HG03135 (cell line): ENCODE results near the gene RCSD1.
"Not testable (repeated sequence)": the region's sequence is repeated elsewhere in the genome, so short reads cannot be mapped to it uniquely, and the experiment has no call there.

Experiments
- ATAC-seq: cut with Tn5 transposase; IDR thresholded peaks from one replicate; pipeline ENCODE4 v1.9.1; 2021; ENCODE audit warnings: mild to moderate bottlenecking, moderate library complexity; ENCODE audit not compliant: unreplicated experiment

The RCSD1 gene

GRCh38 chr1:167710836-167711235 lies 80.8 kb downstream of the RCSD1 start:
- ATAC-seq = no peak

- no peak for ATAC-seq
Measured at GRCh38 chr1:167711797-167712196, 81.8 kb downstream of the RCSD1 start.

GRCh38 chr1:167713330-167714081 lies 83.5 kb downstream of the RCSD1 start:
- ATAC-seq = no peak

GRCh38 chr1:167714098-167714438 lies 84.0 kb downstream of the RCSD1 start:
- no peak for ATAC-seq

- ATAC-seq = peak; percentile 53
Measured at GRCh38 chr1:167714439-167715156, 84.6 kb downstream of the RCSD1 start.

GRCh38 chr1:167715157-167715999 lies 85.3 kb downstream of the RCSD1 start:
- ATAC-seq = peak; percentile 50

- ATAC-seq = no peak
Measured at GRCh38 chr1:167716000-167716271, 85.9 kb downstream of the RCSD1 start.

GRCh38 chr1:167717351-167717750 lies 87.3 kb downstream of the RCSD1 start:
- ATAC-seq = no peak

- ATAC-seq = no peak
Measured at GRCh38 chr1:167718914-167719691, 89.1 kb downstream of the RCSD1 start.

- not testable (repeated sequence) for ATAC-seq
Measured at GRCh38 chr1:167719715-167720421, 89.8 kb downstream of the RCSD1 start.

GRCh38 chr1:167720965-167721616 lies 91.1 kb downstream of the RCSD1 start:
- ATAC-seq = no peak

GRCh38 chr1:167721617-167722151 lies 91.7 kb downstream of the RCSD1 start, which contains the start of gene MPZL1:
Gene MPZL1 (plus strand): TSS chr1:167721982. CDS start chr1:167722152, 170 bp downstream.
- ATAC-seq = peak; percentile 90

GRCh38 chr1:167722152-167722869 lies 92.3 kb downstream of the RCSD1 start:
- peak; percentile 43 for ATAC-seq

- ATAC-seq = no peak
Measured at GRCh38 chr1:167722870-167723251, 92.8 kb downstream of the RCSD1 start.

- no peak for ATAC-seq
Measured at GRCh38 chr1:167723707-167724323, 93.8 kb downstream of the RCSD1 start.

GRCh38 chr1:167726008-167726407 lies 96.0 kb downstream of the RCSD1 start:
- no peak for ATAC-seq

GRCh38 chr1:167728818-167729410 lies 98.9 kb downstream of the RCSD1 start:
- ATAC-seq = no peak

- ATAC-seq = no peak
Measured at GRCh38 chr1:167734227-167734626, 104.2 kb downstream of the RCSD1 start.
